Activated CD8-positive, alpha-beta T cell treated with anti-CD3 and anti-CD28 coated beads for 36 hours (primary cell): ENCODE measurements around the gene ACOT11. TPM values are rescaled to one million over a fixed set of nuclear protein-coding genes. Genes with fewer than 3 reads are reported as not detected.

Source experiments
- ATAC-seq: fragments of 200-7000 bp; cut with Tn5 transposase; one replicate; pipeline ENCODE4 v1.10.0; 2021; ENCODE audit warnings: mild to moderate bottlenecking, moderate library complexity
- CTCF ChIA-PET: fragments of 350-600 bp; sonication (Branson Sonifier 250); formaldehyde crosslinking; loops from one replicate; lab custom pipeline; 2021; ENCODE audit warnings: antibody characterized with exemption; lab: Charles Lee
- POLR2A ChIA-PET: fragments of 350-600 bp; sonication (Branson Sonifier 250); formaldehyde crosslinking; loops from one replicate; lab custom pipeline; 2021; ENCODE audit warnings: antibody characterized with exemption; lab: Charles Lee
- DNase-seq: peaks from one replicate; pipeline ENCODE4 v3.0.0-alpha.2; 2020
- H3K27ac Mint-ChIP-seq: one replicate; pipeline ENCODE4 v1.8.0; 2021; ENCODE audit warnings: mild to moderate bottlenecking, mixed read lengths
- H3K27me3 Mint-ChIP-seq: one replicate; pipeline ENCODE4 v1.8.0; 2021; ENCODE audit warnings: mixed read lengths
- H3K36me3 Mint-ChIP-seq: one replicate; pipeline ENCODE4 v1.8.0; 2021; ENCODE audit warnings: low read depth, mixed read lengths
- H3K4me1 Mint-ChIP-seq: one replicate; pipeline ENCODE4 v1.8.0; 2021; ENCODE audit warnings: low read depth, mixed read lengths
- H3K4me3 Mint-ChIP-seq: one replicate; pipeline ENCODE4 v1.8.0; 2021; ENCODE audit warnings: mild to moderate bottlenecking, moderate library complexity, mixed read lengths
- H3K9me3 Mint-ChIP-seq: one replicate; pipeline ENCODE4 v1.8.0; 2021; ENCODE audit warnings: mixed read lengths
- intact Hi-C: fragments of 100-400 bp; cut with micrococcal nuclease; formaldehyde crosslinking; loops from one replicate; pipeline ENCODE4 v1.10.0; 2022
- total RNA-seq, 2 experiments: library from RNA; stranded (reverse); gene quantifications; one replicate each; pipeline ENCODE4 v1.2.3, GENCODE V29; 2021
- TF ChIP-seq, protein P1 (sequence below): fragments of 200-600 bp; IDR thresholded peaks from one replicate; pipeline ENCODE4 v1.8.0; 2022; ENCODE audit warnings: antibody characterized with exemption, mild to moderate bottlenecking

Gene ACOT11
- total RNA-seq, 2 experiments from 2014 or later: 1.1 to 1.2 TPM

- no peaks in the 10 kb centered on the region for H3K36me3 Mint-ChIP-seq
- no peak for ATAC-seq
- no peak overlapping the region for H3K4me3 Mint-ChIP-seq
- H3K27ac Mint-ChIP-seq: no peak overlapping the region
- TF ChIP-seq, protein P1, sequence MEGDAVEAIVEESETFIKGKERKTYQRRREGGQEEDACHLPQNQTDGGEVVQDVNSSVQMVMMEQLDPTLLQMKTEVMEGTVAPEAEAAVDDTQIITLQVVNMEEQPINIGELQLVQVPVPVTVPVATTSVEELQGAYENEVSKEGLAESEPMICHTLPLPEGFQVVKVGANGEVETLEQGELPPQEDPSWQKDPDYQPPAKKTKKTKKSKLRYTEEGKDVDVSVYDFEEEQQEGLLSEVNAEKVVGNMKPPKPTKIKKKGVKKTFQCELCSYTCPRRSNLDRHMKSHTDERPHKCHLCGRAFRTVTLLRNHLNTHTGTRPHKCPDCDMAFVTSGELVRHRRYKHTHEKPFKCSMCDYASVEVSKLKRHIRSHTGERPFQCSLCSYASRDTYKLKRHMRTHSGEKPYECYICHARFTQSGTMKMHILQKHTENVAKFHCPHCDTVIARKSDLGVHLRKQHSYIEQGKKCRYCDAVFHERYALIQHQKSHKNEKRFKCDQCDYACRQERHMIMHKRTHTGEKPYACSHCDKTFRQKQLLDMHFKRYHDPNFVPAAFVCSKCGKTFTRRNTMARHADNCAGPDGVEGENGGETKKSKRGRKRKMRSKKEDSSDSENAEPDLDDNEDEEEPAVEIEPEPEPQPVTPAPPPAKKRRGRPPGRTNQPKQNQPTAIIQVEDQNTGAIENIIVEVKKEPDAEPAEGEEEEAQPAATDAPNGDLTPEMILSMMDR: no peak
- DNase-seq: no peak
- H3K9me3 Mint-ChIP-seq: no peaks in the 10 kb centered on the region
- intact Hi-C loops: no loop called here
- CTCF ChIA-PET: no interaction called here
- no peaks in the 10 kb centered on the region for H3K27me3 Mint-ChIP-seq
- H3K4me1 Mint-ChIP-seq: no peaks in the 10 kb centered on the region
- POLR2A ChIA-PET: no interaction called here
These were observed 33.6 kb downstream of the ACOT11 start for GRCh38 chr1:54581621-54582035.

- Mint-ChIP-seq H3K9me3 (no peaks in the 10 kb centered on the region), H3K27ac (no peak overlapping the region), H3K27me3 (no peaks in the 10 kb centered on the region), H3K4me1 (no peaks in the 10 kb centered on the region), H3K4me3 (no peak overlapping the region), H3K36me3 (no peaks in the 10 kb centered on the region)
- POLR2A ChIA-PET: interaction anchor here (0.8 kb wide), 1 partner anchor 304 kb away, joined by 3 read pairs; the partner anchor contains the start of gene DHCR24
- intact Hi-C loops: no loop called here
- CTCF ChIA-PET: no interaction called here
- TF ChIP-seq, protein P1: no peak
- no peak for ATAC-seq
- DNase-seq: no peak
These were observed 34.7 kb downstream of the ACOT11 start for GRCh38 chr1:54582566-54583306.

GRCh38 chr1:54583307-54583686 lies 35.3 kb downstream of the ACOT11 start:
- ChIA-PET POLR2A (no interaction called here), CTCF (interaction anchor here (0.5 kb wide), 1 partner anchor 370 kb away, joined by 3 read pairs; no protein-coding TSS in a partner anchor)
- H3K36me3 Mint-ChIP-seq: no peaks in the 10 kb centered on the region
- ATAC-seq: no peak
- no peak overlapping the region for H3K4me3 Mint-ChIP-seq
- H3K27me3 Mint-ChIP-seq: no peaks in the 10 kb centered on the region
- H3K9me3 Mint-ChIP-seq: no peaks in the 10 kb centered on the region
- H3K4me1 Mint-ChIP-seq: peaks cover 2% of the 10 kb centered on the region
- H3K27ac Mint-ChIP-seq: no peak overlapping the region
- intact Hi-C loops: no loop called here
- no peak for DNase-seq
- TF ChIP-seq, protein P1: no peak

GRCh38 chr1:54583871-54584270 lies 35.8 kb downstream of the ACOT11 start:
- intact Hi-C loops: no loop called here
- ChIA-PET POLR2A (no interaction called here), CTCF (interaction anchor here (0.5 kb wide), 1 partner anchor 370 kb away, joined by 3 read pairs; no protein-coding TSS in a partner anchor)
- TF ChIP-seq, protein P1: no peak
- Mint-ChIP-seq H3K36me3 (no peaks in the 10 kb centered on the region), H3K4me1 (peaks cover 7% of the 10 kb centered on the region), H3K9me3 (no peaks in the 10 kb centered on the region), H3K27ac (no peak overlapping the region), H3K27me3 (no peaks in the 10 kb centered on the region), H3K4me3 (no peak overlapping the region)
- DNase-seq (no peak), ATAC-seq (no peak)

GRCh38 chr1:54584575-54584974 lies 36.5 kb downstream of the ACOT11 start:
- ATAC-seq (no peak), DNase-seq (no peak)
- TF ChIP-seq, protein P1: no peak
- peaks cover 7% of the 10 kb centered on the region for H3K4me1 Mint-ChIP-seq
- no peaks in the 10 kb centered on the region for H3K36me3 Mint-ChIP-seq
- POLR2A ChIA-PET: no interaction called here
- CTCF ChIA-PET: no interaction called here
- no peaks in the 10 kb centered on the region for H3K27me3 Mint-ChIP-seq
- no peaks in the 10 kb centered on the region for H3K9me3 Mint-ChIP-seq
- intact Hi-C loops: no loop called here
- H3K4me3 Mint-ChIP-seq: no peak overlapping the region
- H3K27ac Mint-ChIP-seq: no peak overlapping the region
